ENCODE measurements around the gene PROB1. TPM values are rescaled to one million over a fixed set of nuclear protein-coding genes. Genes with fewer than 3 reads are reported as not detected.

The PROB1 gene
- total and polyA plus RNA-seq, 2 of the 8 experiments (the other 6 are each of a cell fraction or from before 2014, with no cell fraction given), result 0.89 to 3.1 TPM

GRCh38 chr5:139390639-139391569, 4.0 kb downstream of the PROB1 start (continued):
- TF ChIP-seq CHD7 (IDR thresholded peaks at IDR 0.05; ENCODE audit: insufficient replicate concordance, low read length) (no peak), RBBP5 (IDR thresholded peaks at IDR 0.05; ENCODE audit: borderline replicate concordance, low read depth, low read length) (no peak), FOSL1 (IDR thresholded peaks at IDR 0.05; ENCODE audit: insufficient read depth, low read depth, low read length) (no peak), SIN3A (conservative IDR thresholded peaks at IDR 0.05 in 1 of 2, IDR thresholded peaks at IDR 0.05 in 1 of 2; ENCODE audit: low read depth in 1 of 2, low read length in 2 of 2) (no peak), CTBP2 (IDR thresholded peaks at IDR 0.05; ENCODE audit: borderline replicate concordance, insufficient read depth, insufficient read length, low read length) (no peak), USF2 (IDR thresholded peaks at IDR 0.05; ENCODE audit: low read length) (no peak), POU5F1 (IDR thresholded peaks at IDR 0.05; ENCODE audit: low read depth, low read length) (no peak)
